ENCODE results near the gene RRBP1. TPM values are rescaled to one million over a fixed set of nuclear protein-coding genes. Genes with fewer than 3 reads are reported as not detected.

The RRBP1 gene
- total RNA-seq, 6 donors from 2014 or later, result 143 to 256 (median 172) TPM

- DNase-seq, result peak in 1 of 2 donors; percentile 52
- H3K36me3 ChIP-seq, result peaks cover 7 to 97% (median 84%) of the 10 kb centered on the region in 4 donors
- H3K4me3 ChIP-seq, result no peak overlapping the region
- no peak for TF ChIP-seq EP300 (IDR thresholded peaks at IDR 0.05)
- TF ChIP-seq POLR2AphosphoS5 (IDR thresholded peaks at IDR 0.05), result no peak
- no peak for TF ChIP-seq CTCF (IDR thresholded peaks at IDR 0.05)
- H3K9me3 ChIP-seq, result no peaks in the 10 kb centered on the region
- ATAC-seq (ENCODE audit: low FRiP score in 2 of 2), result no peak
- no peaks in the 10 kb centered on the region for H3K27me3 ChIP-seq
- peaks cover 12 to 35% (median 20%) of the 10 kb centered on the region in 4 donors for H3K4me1 ChIP-seq
- H3K27ac ChIP-seq, result peak overlapping the region in 1 of 4 donors; percentile 43
- 84 to 91% methylated on average over 20 to 24 of the region's 24 CpGs for WGBS, 2 donors
Observed at GRCh38 chr20:17636523-17637412, 45.3 kb downstream of the RRBP1 start.

- H3K27ac ChIP-seq, result peak overlapping the region in 2 of 4 donors; percentile 42 to 69
- no peak overlapping the region for H3K4me3 ChIP-seq
- TF ChIP-seq CTCF (IDR thresholded peaks at IDR 0.05) (no peak), POLR2A (IDR thresholded peaks at IDR 0.05) (no peak), EP300 (IDR thresholded peaks at IDR 0.05) (no peak), POLR2AphosphoS5 (IDR thresholded peaks at IDR 0.05) (no peak)
- no peaks in the 10 kb centered on the region for H3K27me3 ChIP-seq
- 79 to 87% methylated on average over 13 to 24 of the region's 25 CpGs for WGBS, 2 donors
- ATAC-seq (ENCODE audit: low FRiP score in 2 of 2) (peak in 1 of 2 donors; percentile 78), DNase-seq (peak in 1 of 2 donors; percentile 65)
- H3K4me1 ChIP-seq, result peaks cover 12 to 35% (median 20%) of the 10 kb centered on the region in 4 donors
- H3K36me3 ChIP-seq, result peaks cover 8 to 97% (median 84%) of the 10 kb centered on the region in 4 donors
- H3K9me3 ChIP-seq, result no peaks in the 10 kb centered on the region
Observed at GRCh38 chr20:17635332-17636244, 46.5 kb downstream of the RRBP1 start.

GRCh38 chr20:17634661-17635331, 47.2 kb downstream of the RRBP1 start:
- Histone ChIP-seq H3K4me1 (peaks cover 12 to 32% (median 20%) of the 10 kb centered on the region in 4 donors), H3K27ac (peak overlapping the region; percentile 8 to 69 (median 34)), H3K9me3 (no peaks in the 10 kb centered on the region), H3K36me3 (peaks cover 8 to 97% (median 84%) of the 10 kb centered on the region in 4 donors), H3K27me3 (no peaks in the 10 kb centered on the region), H3K4me3 (no peak overlapping the region)
- no peak for DNase-seq
- TF ChIP-seq EP300 (IDR thresholded peaks at IDR 0.05) (no peak), CTCF (IDR thresholded peaks at IDR 0.05) (no peak), POLR2A (IDR thresholded peaks at IDR 0.05) (no peak), POLR2AphosphoS5 (IDR thresholded peaks at IDR 0.05) (peak in 1 of 2 donors; percentile 15)
- 61 to 64% methylated on average over 7 to 13 of the region's 13 CpGs for WGBS, 2 donors
- ATAC-seq (ENCODE audit: low FRiP score in 2 of 2), result peak in 1 of 2 donors; percentile 58

GRCh38 chr20:17633850-17634500, 48.1 kb downstream of the RRBP1 start:
- Histone ChIP-seq H3K4me3 (no peak overlapping the region), H3K27me3 (no peaks in the 10 kb centered on the region), H3K27ac (peak overlapping the region; percentile 8 to 69 (median 34)), H3K36me3 (peaks cover 8 to 98% (median 89%) of the 10 kb centered on the region in 4 donors), H3K9me3 (no peaks in the 10 kb centered on the region), H3K4me1 (peaks cover 12 to 28% (median 20%) of the 10 kb centered on the region in 4 donors)
- DNase-seq, result peak in 1 of 2 donors; percentile 66
- TF ChIP-seq CTCF (IDR thresholded peaks at IDR 0.05), result no peak
- TF ChIP-seq POLR2AphosphoS5 (IDR thresholded peaks at IDR 0.05), result no peak
- no peak for TF ChIP-seq POLR2A (IDR thresholded peaks at IDR 0.05)
- TF ChIP-seq EP300 (IDR thresholded peaks at IDR 0.05), result no peak
- no peak for ATAC-seq (ENCODE audit: low FRiP score in 2 of 2)
- 67 to 75% methylated on average over 7 to 14 of the region's 18 CpGs for WGBS, 2 donors
